NK-92 (cell line): Measurements from ENCODE around the gene C1orf115.
"Not testable (repeated sequence)": the region's sequence is repeated elsewhere in the genome, so short reads cannot be mapped to it uniquely, and the experiment has no call there.

Experiments
- DNase-seq: peaks from one replicate; lab custom pipeline; 2025; ENCODE audit not compliant: unreplicated experiment; lab: John Stamatoyannopoulos, UW

The C1orf115 gene

DNA sequence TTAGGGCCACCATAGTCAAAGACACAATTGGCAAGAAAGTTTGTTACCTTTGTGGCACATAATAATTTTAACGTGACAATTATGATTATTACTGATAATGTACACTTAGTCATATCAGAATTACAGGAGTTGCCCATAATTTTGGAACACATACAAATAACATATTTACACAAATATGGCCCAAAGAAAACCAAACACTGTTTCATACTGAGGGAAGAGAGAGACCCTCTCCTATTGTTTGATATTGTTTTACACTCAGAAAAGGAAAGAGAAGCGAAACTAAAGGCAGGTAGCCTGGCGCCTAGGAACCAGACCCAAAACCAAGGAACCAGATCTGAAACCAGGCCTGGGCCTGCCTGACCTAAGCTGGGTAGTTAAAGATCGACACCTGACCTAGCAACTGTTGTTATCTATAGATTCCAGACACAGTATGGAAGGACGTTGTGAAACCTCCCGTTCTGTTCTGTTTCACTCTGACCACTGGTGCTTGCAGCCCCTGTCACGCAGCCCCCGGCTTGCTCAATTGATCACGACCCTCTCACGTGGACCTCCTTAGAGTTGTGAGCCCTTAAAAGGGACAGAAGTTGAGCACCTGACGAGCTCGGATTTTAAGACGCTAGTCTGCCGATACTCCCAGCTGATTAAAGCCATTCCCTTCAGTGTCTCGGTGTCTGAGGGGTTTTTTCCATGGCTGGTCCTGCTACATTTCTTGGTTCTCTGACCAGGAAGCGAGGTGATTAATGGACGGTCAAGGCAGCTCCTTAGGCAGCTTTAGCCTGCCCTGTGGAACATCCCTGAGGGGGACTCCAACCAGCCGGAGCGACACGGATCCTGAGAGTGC is 27.9 kb downstream of the C1orf115 start:
- no peak for DNase-seq

GRCh38 chr1:220721266-220721665 is 31.1 kb downstream of the C1orf115 start:
- not testable (repeated sequence) for DNase-seq

DNA sequence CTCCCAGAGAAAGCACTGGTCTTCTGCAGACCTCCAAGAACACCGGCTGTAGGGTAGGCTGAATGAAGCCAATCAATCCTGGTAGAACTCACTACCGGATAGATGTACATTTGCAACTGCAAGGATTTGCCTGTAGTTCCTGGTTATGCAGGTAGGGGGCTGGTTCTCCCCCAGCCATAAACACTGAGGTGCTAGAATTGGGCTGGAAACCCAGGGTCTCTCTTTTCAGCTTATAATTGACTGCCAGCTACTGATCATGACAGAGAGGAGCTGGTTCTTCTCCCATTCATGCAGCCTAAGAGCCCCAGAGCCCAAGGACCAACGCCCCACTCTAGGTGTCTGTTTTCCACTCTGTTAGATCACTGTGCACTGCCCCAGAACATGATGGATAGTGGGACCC is 36.5 kb downstream of the C1orf115 start:
- no peak for DNase-seq

- no peak for DNase-seq
Measured at GRCh38 chr1:220727519-220727918, 37.4 kb downstream of the C1orf115 start.

GRCh38 chr1:220730486-220730885 is 40.3 kb downstream of the C1orf115 start:
- DNase-seq: no peak

DNA sequence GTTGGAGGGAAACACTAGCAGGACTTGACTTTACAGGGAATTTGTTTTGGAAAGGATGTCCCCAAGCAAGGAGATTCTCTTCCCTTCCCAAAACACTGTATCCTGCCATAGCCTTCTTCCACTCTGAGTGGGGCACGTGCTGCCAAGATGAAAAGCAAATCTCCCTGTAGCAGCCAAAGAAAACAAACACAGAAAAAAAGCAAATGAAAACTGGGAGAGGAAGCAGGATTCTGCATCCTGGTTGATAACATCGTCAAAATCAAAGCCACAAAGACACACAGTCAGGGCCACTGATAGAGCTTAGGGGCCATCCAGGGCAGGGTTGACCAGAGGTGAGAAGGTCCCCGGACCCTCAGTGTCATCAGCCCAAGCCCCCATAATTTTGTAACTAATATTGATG is 42.0 kb downstream of the C1orf115 start:
- DNase-seq: no peak

GRCh38 chr1:220732621-220733020 is 42.5 kb downstream of the C1orf115 start:
- DNase-seq: no peak

- DNase-seq: no peak
Measured at GRCh38 chr1:220733086-220733601, 43.0 kb downstream of the C1orf115 start.

DNA sequence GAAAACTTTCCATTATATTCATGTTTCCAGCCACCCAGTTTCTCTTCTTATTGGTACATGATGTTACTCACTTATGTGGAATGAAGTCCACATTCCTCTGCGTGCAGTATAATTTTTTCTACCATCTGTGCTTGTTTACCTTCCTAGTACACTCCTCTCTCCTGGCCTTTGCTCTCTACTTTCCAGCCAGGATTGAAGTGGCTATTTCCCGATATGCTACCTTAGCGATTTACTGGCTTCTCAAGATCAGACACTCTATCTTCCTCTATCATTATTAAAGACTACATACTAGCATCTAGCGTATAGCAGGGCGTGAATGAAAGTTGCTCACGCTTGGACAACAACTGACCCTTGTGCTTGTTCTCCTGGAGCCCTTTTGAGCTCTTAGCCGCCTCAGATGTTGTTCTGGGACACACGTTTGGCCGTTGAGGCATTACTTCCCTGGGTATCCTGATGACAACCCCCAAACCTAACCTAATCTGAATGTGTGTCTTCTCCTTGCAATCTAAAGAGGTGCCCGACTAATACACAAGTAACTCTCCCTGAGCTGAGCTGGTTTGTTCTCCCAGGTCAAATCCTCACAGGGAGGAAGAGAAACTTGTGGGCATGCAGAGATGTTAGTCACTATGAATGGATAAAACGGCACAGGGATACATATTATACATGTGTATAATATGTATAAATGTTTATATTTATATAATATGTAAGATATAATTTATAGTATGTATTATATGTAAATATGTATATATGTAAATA is 44.6 kb downstream of the C1orf115 start:
- DNase-seq: no peak

DNA sequence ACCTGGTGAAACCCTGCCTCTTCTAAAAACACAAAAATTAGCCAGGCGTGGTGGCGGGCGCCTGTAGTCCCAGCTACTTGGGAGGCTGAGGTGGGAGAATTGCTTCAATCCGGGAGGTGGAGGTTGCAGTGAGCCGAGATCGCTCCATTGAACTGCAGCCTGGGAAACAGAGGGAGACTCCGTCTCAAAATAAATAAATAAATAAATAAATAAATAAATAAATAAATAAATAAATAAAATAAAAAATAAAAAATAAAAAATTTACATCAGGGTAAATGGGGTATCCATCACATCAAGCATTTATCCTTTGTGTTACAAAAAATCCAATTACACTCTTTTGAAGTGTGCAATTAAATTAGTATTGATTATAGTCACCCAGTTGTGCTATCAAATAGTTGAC is 46.1 kb downstream of the C1orf115 start:
- DNase-seq: not testable (repeated sequence)

- DNase-seq: no peak
Measured at GRCh38 chr1:220741349-220741748, 51.2 kb downstream of the C1orf115 start.

DNA sequence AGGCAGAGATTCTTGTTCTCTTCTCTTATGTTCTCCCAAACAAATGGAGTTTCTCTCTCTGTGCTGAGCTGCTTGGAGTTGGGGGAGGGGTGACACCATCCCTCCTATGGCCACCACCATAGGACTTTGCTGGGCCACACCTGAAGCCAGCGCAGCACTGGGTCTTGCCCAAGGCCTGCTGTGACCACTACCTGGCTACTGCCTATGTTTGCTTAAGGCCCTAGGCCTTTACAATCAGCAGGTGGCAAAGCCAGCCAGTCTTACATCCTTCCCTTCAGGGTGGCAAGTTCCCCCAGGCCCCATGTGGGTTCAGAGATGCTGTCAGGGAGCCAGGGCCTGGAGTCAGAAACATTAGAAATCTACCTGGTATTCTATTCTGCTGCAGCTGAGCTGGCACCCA is 51.7 kb downstream of the C1orf115 start:
- DNase-seq: no peak

- DNase-seq: no peak
Measured at GRCh38 chr1:220742520-220742919, 52.4 kb downstream of the C1orf115 start.

- no peak for DNase-seq
Measured at GRCh38 chr1:220746851-220747250, 56.7 kb downstream of the C1orf115 start.

GRCh38 chr1:220747437-220748088 is 57.4 kb downstream of the C1orf115 start:
- DNase-seq: no peak

DNA sequence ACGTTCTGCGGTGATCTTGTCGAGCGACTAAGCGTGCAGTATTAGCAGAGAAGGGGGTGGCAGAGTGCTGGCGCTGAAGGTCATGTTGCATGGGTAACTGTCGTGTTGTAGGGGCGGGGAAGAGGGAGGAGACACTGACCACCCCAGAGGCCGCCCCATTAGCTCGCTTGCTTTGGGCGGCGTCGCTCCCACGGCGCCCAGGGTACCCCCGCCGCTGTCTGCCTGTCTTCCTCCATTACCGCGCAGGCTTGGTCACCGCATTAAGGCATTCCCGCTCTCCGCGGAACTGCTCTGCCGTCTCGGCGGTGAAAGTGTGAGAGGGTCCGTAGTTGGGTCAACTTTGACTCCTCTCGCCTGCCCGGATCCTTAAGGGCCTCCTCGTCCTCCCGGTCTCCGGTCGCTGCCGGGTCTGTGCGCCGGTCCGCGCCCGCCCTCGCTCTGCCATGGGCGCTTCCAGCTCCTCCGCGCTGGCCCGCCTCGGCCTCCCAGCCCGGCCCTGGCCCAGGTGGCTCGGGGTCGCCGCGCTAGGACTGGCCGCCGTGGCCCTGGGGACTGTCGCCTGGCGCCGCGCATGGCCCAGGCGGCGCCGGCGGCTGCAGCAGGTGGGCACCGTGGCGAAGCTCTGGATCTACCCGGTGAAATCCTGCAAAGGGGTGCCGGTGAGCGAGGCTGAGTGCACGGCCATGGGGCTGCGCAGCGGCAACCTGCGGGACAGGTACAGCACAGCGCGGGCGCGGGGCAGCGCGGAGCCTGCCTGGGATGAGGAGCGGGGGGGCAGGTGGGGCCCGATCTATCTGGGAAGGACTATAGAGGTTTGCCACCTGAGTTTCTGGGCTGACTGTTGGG is 58.1 kb downstream of the C1orf115 start, which contains the start of gene MTARC2:
TSS of gene MTARC2 (plus strand) at position 234 of the 846 bp plus-strand sequence. CDS start at position 444, 210 bp downstream.
- no peak for DNase-seq
